ENCODE data around the gene TPD52L1.

- TF ChIP-seq EZH2 (IDR thresholded peaks at IDR 0.05; ENCODE audit: borderline replicate concordance, insufficient read depth, low read depth, low read length, poor library complexity, severe bottlenecking) (no peak), CTCF (IDR thresholded peaks at IDR 0.05) (no peak)
Observed at GRCh38 chr6:125273965-125274364, 120.4 kb downstream of the TPD52L1 start.
